Activated CD4-positive, alpha-beta memory T cell treated with anti-CD3 and anti-CD28 coated beads for 36 hours (primary cell): ENCODE results near the gene HES5. TPM values are rescaled to one million over a fixed set of nuclear protein-coding genes. Genes with fewer than 3 reads are reported as not detected.

Experiments used
- CTCF ChIA-PET: fragments of 350-600 bp; sonication (Branson Sonifier 250); formaldehyde crosslinking; loops from one replicate; lab custom pipeline; 2021; ENCODE audit warnings: antibody characterized with exemption, inconsistent platforms; lab: Charles Lee
- POLR2A ChIA-PET: fragments of 350-600 bp; sonication (Branson Sonifier 250); formaldehyde crosslinking; loops from one replicate; lab custom pipeline; 2021; ENCODE audit warnings: antibody characterized with exemption; lab: Charles Lee
- DNase-seq: peaks from one replicate; pipeline ENCODE4 v3.0.0-alpha.2; 2020
- H3K27ac Mint-ChIP-seq: one replicate; pipeline ENCODE4 v1.8.0; 2021; ENCODE audit warnings: mixed read lengths
- H3K27me3 Mint-ChIP-seq: one replicate; pipeline ENCODE4 v1.8.0; 2021; ENCODE audit warnings: mixed read lengths
- H3K36me3 Mint-ChIP-seq: one replicate; pipeline ENCODE4 v1.8.0; 2021; ENCODE audit warnings: mixed read lengths
- H3K4me1 Mint-ChIP-seq: one replicate; pipeline ENCODE4 v1.8.0; 2021; ENCODE audit warnings: low read depth, mixed read lengths
- H3K4me3 Mint-ChIP-seq: one replicate; pipeline ENCODE4 v1.8.0; 2021; ENCODE audit warnings: mild to moderate bottlenecking, mixed read lengths
- H3K9me3 Mint-ChIP-seq: one replicate; pipeline ENCODE4 v1.8.0; 2021; ENCODE audit warnings: mixed read lengths
- intact Hi-C: fragments of 100-400 bp; cut with micrococcal nuclease; formaldehyde crosslinking; loops from one replicate; pipeline ENCODE4 v1.15.1; 2023
- total RNA-seq, 2 experiments: library from RNA; stranded (reverse); gene quantifications; one replicate each; pipeline ENCODE4 v1.2.3, GENCODE V29; 2021

Gene HES5
- total RNA-seq, 2 experiments from 2014 or later = 0.17 TPM; not detected in 1

DNA sequence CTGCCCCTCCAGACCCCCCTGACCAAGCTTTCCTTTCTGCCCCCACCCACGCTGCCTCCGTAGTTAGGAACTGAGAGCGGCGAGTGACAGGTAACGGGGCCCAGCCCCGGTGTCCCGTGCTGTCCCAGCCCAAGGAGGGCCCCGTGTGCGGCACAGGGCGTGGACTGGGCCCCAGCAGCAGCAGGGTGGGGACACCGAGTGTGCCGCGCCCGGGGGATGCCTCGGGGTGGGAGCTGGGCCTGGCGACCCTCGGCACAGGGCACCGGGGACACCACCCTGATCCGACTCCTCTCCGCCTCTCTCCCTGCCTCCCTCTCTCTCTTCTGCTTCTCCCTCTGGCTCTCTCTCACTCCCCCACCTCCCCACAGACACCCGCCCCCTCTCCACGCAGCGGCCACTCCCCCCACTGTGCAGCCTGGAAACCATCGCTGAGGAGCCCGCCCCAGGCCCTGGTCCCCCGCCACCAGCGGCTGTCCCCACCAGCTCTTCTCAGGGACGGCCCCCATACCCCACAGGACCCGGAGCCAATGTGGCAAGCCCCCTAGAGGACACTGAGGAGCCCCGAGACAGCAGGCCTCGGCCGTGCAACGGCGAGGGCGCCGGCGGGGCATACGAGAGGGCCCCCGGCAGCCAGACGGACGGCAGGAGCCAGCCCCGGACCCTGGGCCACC is 26.4 kb downstream of the HES5 start:
- intact Hi-C loops = no loop called here
- Mint-ChIP-seq H3K9me3 (no peaks in the 10 kb centered on the region), H3K27me3 (no peaks in the 10 kb centered on the region), H3K36me3 (no peaks in the 10 kb centered on the region), H3K27ac (no peak overlapping the region), H3K4me3 (no peak overlapping the region), H3K4me1 (peaks cover 13% of the 10 kb centered on the region)
- ChIA-PET POLR2A (no interaction called here), CTCF (no interaction called here)
- no peak for DNase-seq

GRCh38 chr1:2502661-2503553 is 27.2 kb downstream of the HES5 start:
- peaks cover 13% of the 10 kb centered on the region for H3K4me1 Mint-ChIP-seq
- CTCF ChIA-PET = no interaction called here
- POLR2A ChIA-PET = no interaction called here
- intact Hi-C loops = no loop called here
- no peak overlapping the region for H3K27ac Mint-ChIP-seq
- no peak overlapping the region for H3K4me3 Mint-ChIP-seq
- no peaks in the 10 kb centered on the region for H3K9me3 Mint-ChIP-seq
- H3K27me3 Mint-ChIP-seq = no peaks in the 10 kb centered on the region
- no peaks in the 10 kb centered on the region for H3K36me3 Mint-ChIP-seq
- no peak for DNase-seq

- DNase-seq = no peak
- ChIA-PET POLR2A (no interaction called here), CTCF (no interaction called here)
- Mint-ChIP-seq H3K4me1 (peaks cover 13% of the 10 kb centered on the region), H3K9me3 (no peaks in the 10 kb centered on the region), H3K4me3 (no peak overlapping the region), H3K36me3 (no peaks in the 10 kb centered on the region), H3K27me3 (no peaks in the 10 kb centered on the region), H3K27ac (no peak overlapping the region)
- intact Hi-C loops = no loop called here
Observed at GRCh38 chr1:2502210-2502609, 27.9 kb downstream of the HES5 start.

GRCh38 chr1:2501820-2502119 is 28.3 kb downstream of the HES5 start:
- no peaks in the 10 kb centered on the region for H3K36me3 Mint-ChIP-seq
- ChIA-PET CTCF (interaction anchor here (1.4 kb wide), 1 partner anchor 46 kb away, joined by 4 read pairs; no protein-coding TSS in a partner anchor), POLR2A (no interaction called here)
- no peak overlapping the region for H3K27ac Mint-ChIP-seq
- H3K9me3 Mint-ChIP-seq = no peaks in the 10 kb centered on the region
- H3K27me3 Mint-ChIP-seq = no peaks in the 10 kb centered on the region
- intact Hi-C loops = no loop called here
- no peak for DNase-seq
- H3K4me1 Mint-ChIP-seq = peaks cover 13% of the 10 kb centered on the region
- no peak overlapping the region for H3K4me3 Mint-ChIP-seq

DNA sequence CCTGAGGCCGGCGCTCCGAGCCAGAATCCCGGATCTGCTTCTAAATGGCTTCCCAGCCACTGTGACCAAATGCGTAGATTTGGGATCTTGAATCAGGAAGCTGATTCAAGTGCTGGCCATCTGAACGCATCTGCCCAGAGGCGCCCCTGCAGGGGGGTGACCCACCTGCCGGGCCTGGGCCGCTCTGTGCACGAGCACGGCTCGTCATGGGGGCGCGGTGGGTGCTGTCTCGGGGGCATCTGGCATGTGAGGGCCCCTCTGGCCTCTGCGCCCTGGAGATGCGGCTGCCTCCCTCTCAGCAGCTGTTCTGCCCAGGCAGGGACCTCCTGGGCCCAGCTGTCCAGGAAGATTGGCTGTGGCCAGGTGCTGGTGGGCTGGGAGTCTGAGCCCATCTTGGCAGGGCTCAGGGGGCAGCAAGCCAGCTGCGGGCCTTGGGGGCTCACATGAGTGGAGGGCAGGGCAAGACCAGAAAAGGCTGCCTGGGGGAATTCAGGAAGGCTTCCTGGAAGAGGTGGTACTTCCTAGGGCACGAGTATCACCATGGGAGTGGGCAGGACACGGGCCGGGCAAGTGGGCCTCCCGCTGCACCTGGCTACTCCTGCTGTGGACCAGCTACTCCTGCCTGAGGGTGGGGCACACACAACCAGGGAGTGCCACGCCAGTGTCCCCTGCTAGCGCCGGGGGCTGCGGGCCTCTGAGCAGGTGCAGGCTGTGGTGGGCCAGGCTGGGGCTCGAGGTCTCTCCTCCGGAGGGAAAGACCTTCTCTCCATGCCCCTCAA is 28.8 kb downstream of the HES5 start:
- H3K27me3 Mint-ChIP-seq = no peaks in the 10 kb centered on the region

DNA sequence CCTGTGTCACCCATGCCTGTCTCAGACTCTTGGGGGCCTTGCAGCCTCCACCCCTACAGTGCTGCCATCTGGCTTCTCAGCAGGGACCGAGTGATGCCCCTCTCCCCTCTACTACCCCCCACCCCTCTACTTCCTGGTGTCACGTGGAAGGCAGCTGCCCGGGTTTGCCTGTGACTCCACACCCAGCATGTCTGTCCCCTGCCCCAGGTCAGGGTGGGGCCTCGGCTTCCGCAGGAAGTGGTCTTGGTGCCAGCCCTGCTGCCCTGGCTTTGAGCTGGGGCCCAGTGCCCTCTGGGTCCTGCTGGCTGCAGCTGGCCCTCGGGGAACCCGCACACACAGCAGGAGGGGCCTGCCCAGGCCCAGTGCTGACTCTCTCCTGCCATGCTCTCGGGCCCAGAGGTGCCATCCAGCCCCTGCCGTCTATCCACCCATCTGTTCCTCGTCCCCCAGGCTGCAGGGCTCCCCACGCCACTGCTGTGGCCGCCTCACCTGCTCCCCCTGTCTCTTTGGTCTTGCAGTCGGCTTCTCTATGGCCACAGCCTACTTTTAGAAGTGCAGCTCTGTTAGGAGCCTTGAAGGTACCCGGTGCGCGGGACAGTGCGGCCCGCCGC is 30.0 kb downstream of the HES5 start:
- DNase-seq = peak; percentile 38
- H3K27ac Mint-ChIP-seq = peak overlapping the region; percentile 8
- H3K9me3 Mint-ChIP-seq = no peaks in the 10 kb centered on the region
- ChIA-PET CTCF (interaction anchor here (1.0 to 1.5 kb wide), 4 partner anchors 26 to 84 kb away, joined by 3 to 4 read pairs (median 3); partner anchors contain the start of genes PANK4 and TNFRSF14), POLR2A (interaction anchor here (1.2 to 1.5 kb wide), 2 partner anchors 26 to 48 kb away, joined by 3 to 4 read pairs; no protein-coding TSS in a partner anchor)
- peaks cover 17% of the 10 kb centered on the region for H3K4me1 Mint-ChIP-seq
- no peaks in the 10 kb centered on the region for H3K27me3 Mint-ChIP-seq
- no peak overlapping the region for H3K4me3 Mint-ChIP-seq
- H3K36me3 Mint-ChIP-seq = no peaks in the 10 kb centered on the region
- intact Hi-C loops = no loop called here

More for the DNA sequence above, 28.8 kb downstream of the HES5 start:
- intact Hi-C loops = no loop called here
- DNase-seq = no peak
- Mint-ChIP-seq H3K36me3 (no peaks in the 10 kb centered on the region), H3K9me3 (no peaks in the 10 kb centered on the region), H3K4me3 (no peak overlapping the region), H3K4me1 (peaks cover 15% of the 10 kb centered on the region), H3K27ac (no peak overlapping the region)
- CTCF ChIA-PET = interaction anchor here (1.0 to 1.5 kb wide), 3 partner anchors 25 to 86 kb away, joined by 3 to 4 read pairs (median 3); partner anchors contain the start of gene PANK4
- POLR2A ChIA-PET = interaction anchor here (1.5 kb wide), 1 partner anchor 25 kb away, joined by 3 read pairs; no protein-coding TSS in a partner anchor

GRCh38 chr1:2499260-2499659 is 30.8 kb downstream of the HES5 start:
- no peaks in the 10 kb centered on the region for H3K36me3 Mint-ChIP-seq
- peaks cover 18% of the 10 kb centered on the region for H3K4me1 Mint-ChIP-seq
- H3K9me3 Mint-ChIP-seq = no peaks in the 10 kb centered on the region
- H3K27ac Mint-ChIP-seq = no peak overlapping the region
- ChIA-PET POLR2A (interaction anchor here (1.2 kb wide), 1 partner anchor 49 kb away, joined by 4 read pairs; no protein-coding TSS in a partner anchor), CTCF (no interaction called here)
- intact Hi-C loops = no loop called here
- H3K27me3 Mint-ChIP-seq = no peaks in the 10 kb centered on the region
- no peak for DNase-seq
- H3K4me3 Mint-ChIP-seq = no peak overlapping the region

DNA sequence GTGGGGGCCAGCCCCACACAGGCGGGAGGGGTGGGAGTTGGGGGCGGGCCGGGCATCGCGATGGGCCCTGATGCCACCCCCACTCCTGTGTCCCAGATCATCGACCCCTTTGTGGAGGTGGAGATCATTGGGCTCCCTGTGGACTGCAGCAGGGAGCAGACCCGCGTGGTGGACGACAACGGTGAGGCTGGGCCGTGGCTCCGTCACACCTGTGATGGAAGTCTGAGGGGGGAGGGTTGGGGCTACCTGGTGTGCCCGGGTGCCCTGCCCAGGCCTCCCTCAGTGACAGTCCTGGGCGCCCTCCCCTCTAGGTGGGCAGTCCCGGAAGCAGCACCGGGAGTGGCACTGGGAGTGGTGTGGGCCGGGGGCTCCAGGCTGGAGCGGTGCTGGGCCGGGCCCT is 31.4 kb downstream of the HES5 start:
- Mint-ChIP-seq H3K27ac (no peak overlapping the region), H3K27me3 (no peaks in the 10 kb centered on the region), H3K4me1 (peaks cover 24% of the 10 kb centered on the region), H3K4me3 (no peak overlapping the region), H3K36me3 (no peaks in the 10 kb centered on the region), H3K9me3 (no peaks in the 10 kb centered on the region)
- POLR2A ChIA-PET = no interaction called here
- intact Hi-C loops = no loop called here
- DNase-seq = no peak
- CTCF ChIA-PET = no interaction called here

GRCh38 chr1:2497891-2498290 is 32.2 kb downstream of the HES5 start:
- no peak for DNase-seq
- POLR2A ChIA-PET = no interaction called here
- intact Hi-C loops = no loop called here
- Mint-ChIP-seq H3K4me1 (peaks cover 27% of the 10 kb centered on the region), H3K9me3 (no peaks in the 10 kb centered on the region), H3K4me3 (no peak overlapping the region), H3K27me3 (no peaks in the 10 kb centered on the region), H3K27ac (no peak overlapping the region), H3K36me3 (no peaks in the 10 kb centered on the region)
- CTCF ChIA-PET = interaction anchor here (0.7 kb wide), 1 partner anchor 9 kb away, joined by 3 read pairs; no protein-coding TSS in a partner anchor

DNA sequence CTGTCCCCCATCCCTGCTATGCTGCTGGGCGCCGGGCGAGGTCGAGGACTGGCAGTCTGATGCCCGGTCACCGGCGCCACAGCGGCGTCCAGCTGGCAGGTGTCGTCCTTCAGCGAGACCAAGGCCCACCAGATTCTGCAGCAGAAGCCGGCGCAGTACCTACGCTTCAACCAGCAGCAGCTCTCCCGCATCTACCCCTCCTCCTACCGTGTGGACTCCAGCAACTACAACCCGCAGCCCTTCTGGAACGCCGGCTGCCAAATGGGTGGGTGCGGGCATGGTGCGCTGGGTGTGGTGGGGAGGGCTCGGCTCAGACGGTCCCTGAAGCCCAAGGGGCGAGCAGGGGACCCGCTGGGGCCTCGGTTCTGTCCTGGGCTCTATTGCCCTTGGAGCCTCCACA is 33.3 kb downstream of the HES5 start:
- Mint-ChIP-seq H3K4me1 (peaks cover 27% of the 10 kb centered on the region), H3K4me3 (no peak overlapping the region), H3K36me3 (no peaks in the 10 kb centered on the region), H3K9me3 (no peaks in the 10 kb centered on the region), H3K27ac (no peak overlapping the region), H3K27me3 (no peaks in the 10 kb centered on the region)
- intact Hi-C loops = no loop called here
- ChIA-PET POLR2A (interaction anchor here (0.6 kb wide), 1 partner anchor 9 kb away, joined by 3 read pairs; no protein-coding TSS in a partner anchor), CTCF (no interaction called here)
- no peak for DNase-seq

DNA sequence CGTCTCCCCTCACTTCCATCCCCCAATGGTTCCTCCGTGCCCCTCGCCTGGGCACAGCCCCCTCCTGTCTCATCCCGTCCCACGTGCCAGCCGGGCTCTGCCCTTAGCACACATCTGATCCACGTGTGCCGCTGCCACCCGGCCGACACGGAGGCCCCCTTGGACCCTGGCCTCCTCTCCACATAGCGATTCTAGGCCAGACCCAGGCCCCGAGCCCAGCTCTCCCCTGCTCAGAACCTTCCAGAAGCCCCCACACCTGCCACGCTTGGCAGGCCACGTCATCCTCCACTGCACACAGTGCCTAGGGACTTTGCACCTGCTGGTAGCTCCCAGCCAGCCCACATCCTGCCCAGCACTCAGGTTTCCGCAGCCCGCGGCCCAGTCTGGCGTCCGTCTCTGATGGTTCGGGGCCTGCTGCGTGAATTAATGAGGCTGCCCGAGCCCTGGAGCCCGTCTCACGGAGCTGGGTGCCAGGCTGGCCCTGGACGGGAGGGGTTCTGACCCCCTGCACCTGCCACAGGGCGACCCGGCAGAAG is 33.9 kb downstream of the HES5 start:
- Mint-ChIP-seq H3K27ac (no peak overlapping the region), H3K27me3 (no peaks in the 10 kb centered on the region), H3K9me3 (no peaks in the 10 kb centered on the region), H3K4me3 (no peak overlapping the region), H3K4me1 (peaks cover 27% of the 10 kb centered on the region), H3K36me3 (no peaks in the 10 kb centered on the region)
- intact Hi-C loops = no loop called here
- POLR2A ChIA-PET = interaction anchor here (0.6 kb wide), 1 partner anchor 10 kb away, joined by 3 read pairs; no protein-coding TSS in a partner anchor
- CTCF ChIA-PET = no interaction called here
- DNase-seq = peak; percentile 30
